ENCODE results near the gene CST8.

The CST8 gene

DNA sequence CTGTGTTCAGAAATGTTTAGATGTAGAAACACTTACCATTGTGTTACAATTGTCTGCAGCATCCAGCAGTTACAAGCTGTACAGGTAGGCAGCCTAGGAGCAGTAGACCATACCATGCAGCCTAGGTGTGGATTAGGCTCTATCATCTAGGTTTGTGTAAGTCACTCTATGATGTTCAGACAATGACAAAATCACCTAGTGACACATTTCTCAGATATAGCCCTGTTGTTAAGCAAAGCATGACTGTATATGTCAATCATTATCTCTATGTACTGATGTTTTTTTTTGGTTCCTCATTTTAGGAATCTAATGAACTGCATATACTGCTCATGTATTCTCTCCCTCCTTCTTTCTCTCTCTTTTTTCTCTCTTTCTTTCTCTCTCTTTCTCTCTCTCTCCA lies 22.2 kb downstream of the CST8 start:
- H3K36me3 ChIP-seq (ENCODE audit: control insufficient read depth in 2 of 2, insufficient read depth in 1 of 2, low read length in 2 of 2), result no peaks in the 10 kb centered on the region
- H3K4me3 ChIP-seq (ENCODE audit: low read depth, low read length), result no peak overlapping the region
- no peak overlapping the region for H3K27ac ChIP-seq (ENCODE audit: extremely low read depth, low read depth, low read length)
- TF ChIP-seq ZNF530 (tag by site-specific recombination; IDR thresholded peaks at IDR 0.05; ENCODE audit: low read depth) (no peak), ZFP37 (tag by site-specific recombination; IDR thresholded peaks at IDR 0.05) (no peak), SCRT2 (tag by site-specific recombination; IDR thresholded peaks at IDR 0.05) (no peak), ZNF202 (tag by site-specific recombination; IDR thresholded peaks at IDR 0.05; ENCODE audit: borderline replicate concordance) (no peak), OVOL3 (tag by site-specific recombination; IDR thresholded peaks at IDR 0.05) (no peak), ZNF324 (tag by site-specific recombination; IDR thresholded peaks at IDR 0.05) (no peak)
- TF ChIP-seq, protein P1, sequence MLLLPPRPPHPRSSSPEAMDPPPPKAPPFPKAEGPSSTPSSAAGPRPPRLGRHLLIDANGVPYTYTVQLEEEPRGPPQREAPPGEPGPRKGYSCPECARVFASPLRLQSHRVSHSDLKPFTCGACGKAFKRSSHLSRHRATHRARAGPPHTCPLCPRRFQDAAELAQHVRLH (tag by site-specific recombination; IDR thresholded peaks at IDR 0.05), result no peak
- TF ChIP-seq, protein P2, sequence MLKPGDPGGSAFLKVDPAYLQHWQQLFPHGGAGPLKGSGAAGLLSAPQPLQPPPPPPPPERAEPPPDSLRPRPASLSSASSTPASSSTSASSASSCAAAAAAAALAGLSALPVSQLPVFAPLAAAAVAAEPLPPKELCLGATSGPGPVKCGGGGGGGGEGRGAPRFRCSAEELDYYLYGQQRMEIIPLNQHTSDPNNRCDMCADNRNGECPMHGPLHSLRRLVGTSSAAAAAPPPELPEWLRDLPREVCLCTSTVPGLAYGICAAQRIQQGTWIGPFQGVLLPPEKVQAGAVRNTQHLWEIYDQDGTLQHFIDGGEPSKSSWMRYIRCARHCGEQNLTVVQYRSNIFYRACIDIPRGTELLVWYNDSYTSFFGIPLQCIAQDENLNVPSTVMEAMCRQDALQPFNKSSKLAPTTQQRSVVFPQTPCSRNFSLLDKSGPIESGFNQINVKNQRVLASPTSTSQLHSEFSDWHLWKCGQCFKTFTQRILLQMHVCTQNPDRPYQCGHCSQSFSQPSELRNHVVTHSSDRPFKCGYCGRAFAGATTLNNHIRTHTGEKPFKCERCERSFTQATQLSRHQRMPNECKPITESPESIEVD (tag by site-specific recombination; IDR thresholded peaks at IDR 0.05), result no peak
- TF ChIP-seq, protein P3, sequence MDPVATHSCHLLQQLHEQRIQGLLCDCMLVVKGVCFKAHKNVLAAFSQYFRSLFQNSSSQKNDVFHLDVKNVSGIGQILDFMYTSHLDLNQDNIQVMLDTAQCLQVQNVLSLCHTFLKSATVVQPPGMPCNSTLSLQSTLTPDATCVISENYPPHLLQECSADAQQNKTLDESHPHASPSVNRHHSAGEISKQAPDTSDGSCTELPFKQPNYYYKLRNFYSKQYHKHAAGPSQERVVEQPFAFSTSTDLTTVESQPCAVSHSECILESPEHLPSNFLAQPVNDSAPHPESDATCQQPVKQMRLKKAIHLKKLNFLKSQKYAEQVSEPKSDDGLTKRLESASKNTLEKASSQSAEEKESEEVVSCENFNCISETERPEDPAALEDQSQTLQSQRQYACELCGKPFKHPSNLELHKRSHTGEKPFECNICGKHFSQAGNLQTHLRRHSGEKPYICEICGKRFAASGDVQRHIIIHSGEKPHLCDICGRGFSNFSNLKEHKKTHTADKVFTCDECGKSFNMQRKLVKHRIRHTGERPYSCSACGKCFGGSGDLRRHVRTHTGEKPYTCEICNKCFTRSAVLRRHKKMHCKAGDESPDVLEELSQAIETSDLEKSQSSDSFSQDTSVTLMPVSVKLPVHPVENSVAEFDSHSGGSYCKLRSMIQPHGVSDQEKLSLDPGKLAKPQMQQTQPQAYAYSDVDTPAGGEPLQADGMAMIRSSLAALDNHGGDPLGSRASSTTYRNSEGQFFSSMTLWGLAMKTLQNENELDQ (tag by site-specific recombination; IDR thresholded peaks at IDR 0.05; ENCODE audit: low read depth), result no peak
- H3K9me3 ChIP-seq (ENCODE audit: control insufficient read depth, insufficient read depth, low read depth, low read length), result no peaks in the 10 kb centered on the region
- H3K4me1 ChIP-seq (ENCODE audit: control insufficient read depth, insufficient read depth, low read length), result no peaks in the 10 kb centered on the region
- ChIA-PET CTCF (no interaction called here), POLR2A (no interaction called here)

DNA sequence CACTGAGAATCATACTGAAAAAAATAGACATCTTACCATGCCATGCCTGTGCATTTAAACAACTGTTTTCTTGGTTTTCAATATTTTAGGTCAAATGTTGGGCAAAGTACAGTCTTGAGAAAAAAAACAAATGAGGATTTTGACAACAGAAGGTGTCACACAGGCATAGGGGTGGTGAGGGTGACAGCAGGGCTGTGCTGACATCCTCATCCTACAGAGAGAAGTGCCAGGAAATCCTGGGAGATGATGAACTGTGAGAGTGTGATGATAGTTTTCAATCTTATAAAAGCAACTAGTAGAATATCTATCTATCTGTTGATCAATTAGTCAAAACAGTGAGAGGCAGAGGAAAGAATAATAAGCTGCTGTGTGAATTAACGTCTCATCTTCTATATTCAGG lies 23.9 kb downstream of the CST8 start:
- H3K4me3 ChIP-seq (ENCODE audit: low read depth, low read length), result no peak overlapping the region
- no peak overlapping the region for H3K27ac ChIP-seq (ENCODE audit: extremely low read depth, low read depth, low read length)
- H3K4me1 ChIP-seq (ENCODE audit: control insufficient read depth, insufficient read depth, low read length), result no peaks in the 10 kb centered on the region
- CTCF ChIA-PET, result no interaction called here
- POLR2A ChIA-PET, result no interaction called here
- H3K36me3 ChIP-seq (ENCODE audit: control insufficient read depth in 2 of 2, insufficient read depth in 1 of 2, low read length in 2 of 2), result no peaks in the 10 kb centered on the region
- no peaks in the 10 kb centered on the region for H3K9me3 ChIP-seq (ENCODE audit: control insufficient read depth, insufficient read depth, low read depth, low read length)
- no peak for TF ChIP-seq ZNF837 (tag by site-specific recombination; IDR thresholded peaks at IDR 0.05)
- TF ChIP-seq ZBTB21 (tag by site-specific recombination; IDR thresholded peaks at IDR 0.05), result no peak
- TF ChIP-seq ZNF76 (tag by site-specific recombination; IDR thresholded peaks at IDR 0.05; ENCODE audit: borderline replicate concordance, low read depth), result no peak
- TF ChIP-seq ZNF155 (tag by site-specific recombination; IDR thresholded peaks at IDR 0.05), result no peak
- TF ChIP-seq TRIM28 (IDR thresholded peaks at IDR 0.05; ENCODE audit: borderline replicate concordance, low read length), result no peak
- no peak for TF ChIP-seq ZNF184 (tag by site-specific recombination; IDR thresholded peaks at IDR 0.05)
- TF ChIP-seq, protein P4, sequence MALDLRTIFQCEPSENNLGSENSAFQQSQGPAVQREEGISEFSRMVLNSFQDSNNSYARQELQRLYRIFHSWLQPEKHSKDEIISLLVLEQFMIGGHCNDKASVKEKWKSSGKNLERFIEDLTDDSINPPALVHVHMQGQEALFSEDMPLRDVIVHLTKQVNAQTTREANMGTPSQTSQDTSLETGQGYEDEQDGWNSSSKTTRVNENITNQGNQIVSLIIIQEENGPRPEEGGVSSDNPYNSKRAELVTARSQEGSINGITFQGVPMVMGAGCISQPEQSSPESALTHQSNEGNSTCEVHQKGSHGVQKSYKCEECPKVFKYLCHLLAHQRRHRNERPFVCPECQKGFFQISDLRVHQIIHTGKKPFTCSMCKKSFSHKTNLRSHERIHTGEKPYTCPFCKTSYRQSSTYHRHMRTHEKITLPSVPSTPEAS (tag by site-specific recombination; IDR thresholded peaks at IDR 0.05), result no peak
- no peak for TF ChIP-seq ZNF521 (tag by site-specific recombination; IDR thresholded peaks at IDR 0.05)
- TF ChIP-seq ZNF423 (tag by site-specific recombination; IDR thresholded peaks at IDR 0.05), result no peak
- no peak for TF ChIP-seq OVOL3 (tag by site-specific recombination; IDR thresholded peaks at IDR 0.05)
- no peak for TF ChIP-seq ZNF626 (tag by site-specific recombination; IDR thresholded peaks at IDR 0.05)
- TF ChIP-seq ZNF140 (tag by site-specific recombination; IDR thresholded peaks at IDR 0.05), result no peak
- TF ChIP-seq ZNF324 (tag by site-specific recombination; IDR thresholded peaks at IDR 0.05), result no peak
- TF ChIP-seq, protein P5, sequence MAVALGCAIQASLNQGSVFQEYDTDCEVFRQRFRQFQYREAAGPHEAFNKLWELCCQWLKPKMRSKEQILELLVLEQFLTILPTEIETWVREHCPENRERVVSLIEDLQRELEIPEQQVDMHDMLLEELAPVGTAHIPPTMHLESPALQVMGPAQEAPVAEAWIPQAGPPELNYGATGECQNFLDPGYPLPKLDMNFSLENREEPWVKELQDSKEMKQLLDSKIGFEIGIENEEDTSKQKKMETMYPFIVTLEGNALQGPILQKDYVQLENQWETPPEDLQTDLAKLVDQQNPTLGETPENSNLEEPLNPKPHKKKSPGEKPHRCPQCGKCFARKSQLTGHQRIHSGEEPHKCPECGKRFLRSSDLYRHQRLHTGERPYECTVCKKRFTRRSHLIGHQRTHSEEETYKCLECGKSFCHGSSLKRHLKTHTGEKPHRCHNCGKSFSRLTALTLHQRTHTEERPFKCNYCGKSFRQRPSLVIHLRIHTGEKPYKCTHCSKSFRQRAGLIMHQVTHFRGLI (tag by site-specific recombination; IDR thresholded peaks at IDR 0.05), result no peak

Data from HEK293 (cell line).